SK-N-SH (cell line): ENCODE results near the gene NOP53. TPM values are rescaled to one million over a fixed set of nuclear protein-coding genes. Genes with fewer than 3 reads are reported as not detected.
A peak's percentile ranks its signal among the peaks of the same experiment; 100 is the strongest.
"Not testable (repeated sequence)": the region's sequence is repeated elsewhere in the genome, so short reads cannot be mapped to it uniquely, and the experiment has no call there.

Experiments
- CTCF ChIA-PET: fragments of 300-600, 350-600 bp; formaldehyde crosslinking; extraction: SDS; loops from one replicate; lab custom pipeline; 2021; lab: Yijun Ruan, JAX
- POLR2A ChIA-PET: fragments of 350-600 bp; sonication (Branson Sonifier 250); formaldehyde crosslinking; extraction: SDS; loops from one replicate; lab custom pipeline; 2020; ENCODE audit warnings: antibody characterized with exemption, inconsistent platforms; lab: Yijun Ruan, JAX
- DNase-seq: peaks from one replicate; pipeline ENCODE4 v3.0.0; 2012
- H2AFZ ChIP-seq: fragments of 200-600 bp; sonication (generic); 2 replicates; pipeline ENCODE4 v1.8.1; 2016; ENCODE audit warnings: antibody characterized with exemption, mild to moderate bottlenecking, low read depth
- H3F3A ChIP-seq: fragments of 200-600 bp; sonication (generic); replicated peaks from 2 replicates; pipeline ENCODE3; 2016; ENCODE audit warnings: antibody characterized with exemption, mild to moderate bottlenecking; ENCODE audit not compliant: insufficient read depth
- H3K27ac ChIP-seq, 2 experiments: fragments of 200-500 bp in 1 of 2; fragments of 200-600 bp in 1 of 2; sonication (Bioruptor generic) in 1 of 2; sonication (generic), shearing (Covaris generic) in 1 of 2; 2 replicates each; pipeline versions ENCODE4 v1.5.1 to v1.6.1; 2014 to 2016; ENCODE audit warnings: low read depth in 2 of 2, inconsistent platforms in 1 of 2, low read length in 1 of 2, mild to moderate bottlenecking in 1 of 2, mixed read lengths in 1 of 2
- H3K27me3 ChIP-seq: fragments of 200-600 bp; sonication (generic), shearing (Covaris generic); 2 replicates; pipeline ENCODE4 v1.6.1; 2016; ENCODE audit warnings: mixed run types; ENCODE audit not compliant: insufficient read depth
- H3K36me3 ChIP-seq, 2 experiments: fragments of 200-500 bp in 1 of 2; fragments of 200-600 bp in 1 of 2; sonication (Bioruptor generic) in 1 of 2; sonication (generic) in 1 of 2; replicated peaks in 1 of 2; 2 replicates each; pipeline versions ENCODE3 to v1.5.1; 2014 to 2016; ENCODE audit warnings: low read length in 1 of 2, mild to moderate bottlenecking in 1 of 2; ENCODE audit not compliant: insufficient read depth in 2 of 2, control insufficient read depth in 1 of 2
- H3K4me1 ChIP-seq, 2 experiments: fragments of 200-500 bp in 1 of 2; fragments of 200-600 bp in 1 of 2; sonication (Bioruptor generic) in 1 of 2; sonication (generic), shearing (Covaris generic) in 1 of 2; 2 replicates each; pipeline versions ENCODE4 v1.5.1 to v1.6.1; 2014 to 2016; ENCODE audit warnings: low read depth in 1 of 2, low read length in 1 of 2, mixed run types in 1 of 2; ENCODE audit not compliant: insufficient read depth in 2 of 2, control insufficient read depth in 1 of 2
- H3K4me2 ChIP-seq: fragments of 200-600 bp; sonication (generic), shearing (Covaris generic); 2 replicates; pipeline ENCODE4 v1.6.1; 2017; ENCODE audit warnings: mixed run types
- H3K4me3 ChIP-seq, 2 experiments: fragments of 200-500 bp in 1 of 2; fragments of 200-600 bp in 1 of 2; sonication (Bioruptor generic) in 1 of 2; sonication (generic), shearing (Covaris generic) in 1 of 2; 2 replicates each; pipeline versions ENCODE4 v1.5.1 to v1.8.1; 2014 to 2016; ENCODE audit warnings: low read depth in 2 of 2, inconsistent platforms in 1 of 2, low read length in 1 of 2, mild to moderate bottlenecking in 1 of 2, mixed read lengths in 1 of 2, moderate library complexity in 1 of 2
- H3K79me2 ChIP-seq: fragments of 200-600 bp; sonication (generic); 2 replicates; pipeline ENCODE4 v1.8.1; 2017; ENCODE audit warnings: mild to moderate bottlenecking; ENCODE audit not compliant: insufficient read depth
- H3K9ac ChIP-seq: fragments of 200-600 bp; sonication (generic); 2 replicates; pipeline ENCODE4 v1.6.1; 2017; ENCODE audit warnings: mixed run types
- H3K9me2 ChIP-seq: fragments of 200-600 bp; sonication (generic); 2 replicates; pipeline ENCODE4 v1.6.1; 2017; ENCODE audit warnings: mixed run types
- H3K9me3 ChIP-seq: fragments of 200-600 bp; sonication (generic); 2 replicates; pipeline ENCODE4 v1.6.1; 2017; ENCODE audit warnings: mixed run types, mild to moderate bottlenecking, moderate library complexity
- H4K20me1 ChIP-seq: fragments of 200-600 bp; sonication (generic); 2 replicates; pipeline ENCODE4 v1.6.1; 2017; ENCODE audit warnings: mild to moderate bottlenecking, mixed run types; ENCODE audit not compliant: insufficient read depth
- FOXJ3 ChIP-seq: sonication (generic); formaldehyde crosslinking; IDR thresholded peaks from 2 replicates; pipeline ENCODE4 v1.5.1; 2020; ENCODE audit warnings: mild to moderate bottlenecking, missing genetic modification reagents
- IRF3 ChIP-seq: fragments of 150-350 bp; IDR thresholded peaks from 2 replicates; pipeline ENCODE4 v1.6.1; 2016; ENCODE audit warnings: mild to moderate bottlenecking, low read depth, low read length
- MXI1 ChIP-seq: IDR thresholded peaks from 2 replicates; pipeline ENCODE4 v1.6.1; 2012; ENCODE audit warnings: mild to moderate bottlenecking, low read depth, low read length, improper control_type of control experiment
- RXRA ChIP-seq: IDR thresholded peaks from 2 replicates; pipeline ENCODE4 v1.4.0; 2012; ENCODE audit warnings: low read depth, mild to moderate bottlenecking, borderline replicate concordance
- SMC3 ChIP-seq: IDR thresholded peaks from 2 replicates; pipeline ENCODE4 v1.6.1; 2012; ENCODE audit warnings: low read depth, low read length, improper control_type of control experiment
- TAF1 ChIP-seq: IDR thresholded peaks from 2 replicates; pipeline ENCODE4 v1.6.1; 2012; ENCODE audit warnings: low read depth, mild to moderate bottlenecking, low read length, moderate library complexity, borderline replicate concordance
- TEAD4 ChIP-seq: IDR thresholded peaks from 2 replicates; pipeline ENCODE4 v1.4.0; 2012; ENCODE audit warnings: mild to moderate bottlenecking, borderline replicate concordance; ENCODE audit not compliant: insufficient read depth
- USF1 ChIP-seq: IDR thresholded peaks from 2 replicates; pipeline ENCODE4 v1.4.0; 2012; ENCODE audit warnings: low read depth, borderline replicate concordance
- WGBS: methylation state at CpG from one replicate; pipeline ENCODE4 v1.1.6; 2017; ENCODE audit warnings: low lambda C conversion rate; 5-methylcytosine and 5-hydroxymethylcytosine counted together
- polyA plus RNA-seq, 3 experiments: library from polyadenylated mRNA; depleted of rRNA; stranded (reverse); fragments of >200 nt; gene quantifications; 2 replicates each; pipeline ENCODE4 v1.2.3, GENCODE V29; 2012

The NOP53 gene
- polyA plus RNA-seq, 1 of the 3 experiments (the other 2 are of a cell fraction) = 275 TPM

GRCh38 chr19:47725759-47726401 is 19.5 kb upstream of the NOP53 start (continued):
- TF ChIP-seq IRF3 (no peak), TAF1 (no peak), RXRA (no peak)
- TF ChIP-seq, all 33 proteins: peak for 0

- H3K4me1 ChIP-seq = peaks cover 12 to 18% of the 10 kb centered on the region in 2 experiments; a peak in 2 of 4 replicates
- POLR2A ChIA-PET = no interaction called here
- no peak for DNase-seq
- peak overlapping the region in 1 of 2 experiments; percentile 18; a peak in 1 of 4 replicates for H3K27ac ChIP-seq
- H4K20me1 ChIP-seq = peaks cover 10% of the 10 kb centered on the region; the same call in 1 of the 2 replicates
- H3K4me3 ChIP-seq = no peak overlapping the region
- TF ChIP-seq MXI1 (no peak), USF1 (no peak), SMC3 (no peak), FOXJ3 (CRISPR knock-in tag) (no peak), TEAD4 (no peak)
- 93% methylated on average over 4 of the region's 4 CpGs for WGBS
- CTCF ChIA-PET = interaction anchor here (0.9 to 1.1 kb wide), 3 partner anchors 10 to 27 kb away, joined by 3 to 5 read pairs (median 3); partner anchors contain the start of gene EHD2
- H3F3A ChIP-seq = peaks cover 51% of the 10 kb centered on the region
- H3K9ac ChIP-seq = no peak overlapping the region
- H3K79me2 ChIP-seq = peaks cover 76% of the 10 kb centered on the region
- no peaks in the 10 kb centered on the region for H3K9me3 ChIP-seq
- no peak overlapping the region for H2AFZ ChIP-seq
- H3K27me3 ChIP-seq = no peaks in the 10 kb centered on the region
- peaks cover 4 to 45% of the 10 kb centered on the region in 2 experiments for H3K36me3 ChIP-seq
- H3K9me2 ChIP-seq = no peaks in the 10 kb centered on the region
- no peak overlapping the region for H3K4me2 ChIP-seq
Observed at GRCh38 chr19:47726467-47726866, 18.9 kb upstream of the NOP53 start.

- CTCF ChIA-PET, H3K4me1 ChIP-seq, H2AFZ ChIP-seq, H3K4me3 ChIP-seq, H3K4me2 ChIP-seq, H3K27me3 ChIP-seq, H3K9me3 ChIP-seq, POLR2A ChIA-PET, DNase-seq, H3K9ac ChIP-seq, H3K9me2 ChIP-seq: not testable (repeated sequence)
- 92% methylated on average over 4 of the region's 4 CpGs for WGBS
- H4K20me1 ChIP-seq = peaks cover 13% of the 10 kb centered on the region; the same call in 1 of the 2 replicates
- peaks cover 4 to 58% of the 10 kb centered on the region in 2 experiments for H3K36me3 ChIP-seq
- H3F3A ChIP-seq = peaks cover 44% of the 10 kb centered on the region
- peak overlapping the region in 1 of 2 experiments; percentile 79; a peak in 2 of 4 replicates for H3K27ac ChIP-seq
- H3K79me2 ChIP-seq = peaks cover 75% of the 10 kb centered on the region
Observed at GRCh38 chr19:47728295-47728694, 17.1 kb upstream of the NOP53 start.
